Mesendoderm (in vitro differentiated cells): Measurements from ENCODE around the gene IZUMO4. TPM values are rescaled to one million over a fixed set of nuclear protein-coding genes. Genes with fewer than 3 reads are reported as not detected.

ENCODE experiments used
- DNase-seq: peaks from one replicate; pipeline ENCODE4 v3.0.0; 2013
- H2AK5ac ChIP-seq: 2 replicates; pipeline ENCODE4 v1.6.1; 2013; ENCODE audit warnings: low read length, inconsistent platforms
- H2BK120ac ChIP-seq: 2 replicates; pipeline ENCODE4 v1.6.1; 2013; ENCODE audit warnings: low read depth, mild to moderate bottlenecking, low read length, moderate library complexity, mixed read lengths
- H2BK15ac ChIP-seq: replicated peaks from 2 replicates; pipeline ENCODE4 v1.6.1; 2013; ENCODE audit warnings: low read depth, mild to moderate bottlenecking, moderate library complexity
- H2BK5ac ChIP-seq: 2 replicates; pipeline ENCODE4 v1.6.1; 2013; ENCODE audit warnings: low read length, inconsistent platforms
- H3K18ac ChIP-seq: 2 replicates; pipeline ENCODE4 v1.6.1; 2013; ENCODE audit warnings: mild to moderate bottlenecking, low read length, mixed read lengths
- H3K23ac ChIP-seq: one replicate; pipeline ENCODE4 v1.6.1; 2013; ENCODE audit warnings: low read length
- H3K27ac ChIP-seq: 2 replicates; pipeline ENCODE4 v1.5.1; 2013; ENCODE audit warnings: low read depth, mild to moderate bottlenecking, inconsistent platforms, low read length, moderate library complexity
- H3K27me3 ChIP-seq: 2 replicates; pipeline ENCODE4 v1.6.1; 2013; ENCODE audit warnings: low read length, control low read depth, mild to moderate bottlenecking, inconsistent platforms; ENCODE audit not compliant: insufficient read depth, poor library complexity
- H3K36me3 ChIP-seq: 2 replicates; pipeline ENCODE4 v1.6.1; 2013; ENCODE audit warnings: low read length, inconsistent platforms; ENCODE audit not compliant: control insufficient read depth, insufficient read depth
- H3K4ac ChIP-seq: one replicate; pipeline ENCODE4 v1.6.1; 2013; ENCODE audit warnings: low read depth, mild to moderate bottlenecking, low read length, moderate library complexity
- H3K4me1 ChIP-seq: 2 replicates; pipeline ENCODE4 v1.6.1; 2013; ENCODE audit warnings: low read depth, low read length, inconsistent platforms; ENCODE audit not compliant: control insufficient read depth
- H3K4me2 ChIP-seq: 2 replicates; pipeline ENCODE4 v1.6.1; 2013; ENCODE audit warnings: low read length
- H3K4me3 ChIP-seq: 2 replicates; pipeline ENCODE4 v1.5.1; 2013; ENCODE audit warnings: mild to moderate bottlenecking, low read length
- H3K56ac ChIP-seq: one replicate; pipeline ENCODE4 v1.6.1; 2013; ENCODE audit warnings: low read length
- H3K79me1 ChIP-seq: 2 replicates; pipeline ENCODE4 v1.6.1; 2013; ENCODE audit warnings: low read length, inconsistent platforms
- H3K79me2 ChIP-seq: 2 replicates; pipeline ENCODE4 v1.6.1; 2013; ENCODE audit warnings: mild to moderate bottlenecking, low read length; ENCODE audit not compliant: control insufficient read depth, insufficient read depth
- H3K9ac ChIP-seq: 2 replicates; pipeline ENCODE4 v1.6.1; 2013; ENCODE audit warnings: low read length, inconsistent platforms
- H4K5ac ChIP-seq: one replicate; pipeline ENCODE4 v1.6.1; 2013; ENCODE audit warnings: low read length
- H4K8ac ChIP-seq: one replicate; pipeline ENCODE4 v1.6.1; 2013; ENCODE audit warnings: low read depth, mild to moderate bottlenecking, control low read depth, low read length, moderate library complexity
- WGBS: extraction: QIAGEN DNeasy Blood & Tissue Kit; methylation state at CpG from one replicate; pipeline ENCODE4 v1.1.7; 2013; ENCODE audit warnings: low lambda C conversion rate, missing lambda C conversion rate; ENCODE audit not compliant: insufficient coverage; ENCODE audit errors: extremely low coverage; 5-methylcytosine and 5-hydroxymethylcytosine counted together
- polyA plus RNA-seq, 2 experiments: library from polyadenylated mRNA; stranded (reverse); fragments of 200-250 nt; gene quantifications; one replicate each; pipeline ENCODE4 v1.2.3, GENCODE V29; 2013

IZUMO4 gene, protein sequence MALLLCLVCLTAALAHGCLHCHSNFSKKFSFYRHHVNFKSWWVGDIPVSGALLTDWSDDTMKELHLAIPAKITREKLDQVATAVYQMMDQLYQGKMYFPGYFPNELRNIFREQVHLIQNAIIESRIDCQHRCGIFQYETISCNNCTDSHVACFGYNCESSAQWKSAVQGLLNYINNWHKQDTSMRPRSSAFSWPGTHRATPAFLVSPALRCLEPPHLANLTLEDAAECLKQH
- 0.48 TPM for polyA plus RNA-seq (2013, experiment 1 of 2)
- polyA plus RNA-seq (2013, experiment 2 of 2), result 0.36 TPM

DNA sequence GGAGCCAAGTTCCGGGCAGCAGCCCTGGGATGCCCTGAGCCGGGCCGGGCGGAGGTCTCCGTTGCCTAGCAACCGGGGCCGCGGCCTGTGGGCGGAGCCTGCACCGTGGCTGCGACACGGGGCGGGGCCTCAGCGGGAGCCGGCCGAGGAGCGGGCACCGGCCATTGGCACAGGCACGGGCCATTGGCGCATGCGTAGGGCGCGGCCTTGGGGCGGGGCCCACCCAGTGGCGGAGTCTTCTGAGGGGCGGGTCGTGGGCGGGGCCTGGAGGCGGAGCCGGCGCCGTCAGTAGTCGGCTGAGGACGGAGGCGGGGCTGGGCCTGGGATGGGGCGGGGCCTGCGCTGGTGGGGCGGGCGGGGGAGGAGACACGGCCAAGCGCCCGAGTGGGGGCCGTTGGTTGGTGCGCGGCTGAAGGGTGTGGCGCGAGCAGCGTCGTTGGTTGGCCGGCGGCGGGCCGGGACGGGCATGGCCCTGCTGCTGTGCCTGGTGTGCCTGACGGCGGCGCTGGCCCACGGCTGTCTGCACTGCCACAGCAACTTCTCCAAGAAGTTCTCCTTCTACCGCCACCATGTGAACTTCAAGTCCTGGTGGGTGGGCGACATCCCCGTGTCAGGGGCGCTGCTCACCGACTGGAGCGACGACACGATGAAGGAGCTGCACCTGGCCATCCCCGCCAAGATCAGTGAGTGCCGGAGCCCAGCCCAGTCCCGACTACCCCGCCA lies at the start of gene IZUMO4:
TSS of gene IZUMO4 (plus strand) at position 436 of the 723 bp plus-strand sequence. CDS start at position 467, 31 bp downstream.
- Histone ChIP-seq H4K8ac (no peak within 1 kb of the TSS), H2AK5ac (no peak within 1 kb of the TSS), H3K79me2 (no peaks in the 10 kb centered on the region), H3K4me3 (peak within 1 kb of the TSS; percentile 56), H3K4me2 (peak within 1 kb of the TSS; percentile 66), H3K4ac (no peak within 1 kb of the TSS), H4K5ac (no peak within 1 kb of the TSS), H3K27ac (peak within 1 kb of the TSS; percentile 90), H2BK15ac (no peak within 1 kb of the TSS), H3K18ac (no peak within 1 kb of the TSS), H2BK5ac (no peak within 1 kb of the TSS), H3K27me3 (no peaks in the 10 kb centered on the region), H3K79me1 (peaks cover 2% of the 10 kb centered on the region), H3K56ac (peak within 1 kb of the TSS; percentile 85), H2BK120ac (no peak within 1 kb of the TSS), H3K4me1 (no peaks in the 10 kb centered on the region), H3K9ac (peak within 1 kb of the TSS; percentile 66), H3K23ac (no peak within 1 kb of the TSS), H3K36me3 (peaks cover 5% of the 10 kb centered on the region)
- WGBS, result no CpG with 5 or more reads among the region's 70 CpGs
- peak; percentile 97 for DNase-seq

DNA sequence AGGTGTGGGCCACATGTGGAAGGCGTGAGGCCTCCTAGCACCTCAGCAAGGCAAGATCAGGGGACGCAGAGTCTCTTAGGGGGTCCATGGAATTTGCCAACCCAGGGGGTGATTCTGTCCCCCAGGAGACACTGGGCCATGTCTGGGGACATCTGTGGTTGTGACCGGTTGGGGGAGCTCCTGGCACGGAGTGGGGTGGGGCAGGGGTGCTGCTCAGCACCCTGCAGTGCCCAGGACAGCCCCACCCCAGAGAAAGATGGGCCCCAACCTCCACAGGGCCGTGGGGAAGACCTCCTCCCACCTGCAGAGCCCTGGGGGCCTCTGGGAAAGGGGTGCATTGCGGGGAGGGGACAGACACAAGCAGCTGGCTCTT lies 49.7 kb upstream of the IZUMO4 start:
- Histone ChIP-seq H2AK5ac (no peak overlapping the region), H4K8ac (no peak overlapping the region), H2BK120ac (no peak overlapping the region), H3K79me2 (peaks cover 22% of the 10 kb centered on the region), H3K56ac (no peak overlapping the region), H3K4me2 (no peak overlapping the region), H3K4me1 (peaks cover 2% of the 10 kb centered on the region), H3K9ac (no peak overlapping the region), H3K18ac (no peak overlapping the region), H2BK15ac (no peak overlapping the region), H3K23ac (no peak overlapping the region), H3K4ac (no peak overlapping the region), H2BK5ac (no peak overlapping the region), H4K5ac (no peak overlapping the region), H3K36me3 (no peaks in the 10 kb centered on the region), H3K79me1 (peaks cover 19% of the 10 kb centered on the region), H3K27ac (no peak overlapping the region), H3K27me3 (no peaks in the 10 kb centered on the region), H3K4me3 (no peak overlapping the region)
- no CpG with 5 or more reads among the region's 6 CpGs for WGBS
- DNase-seq, result no peak

DNA sequence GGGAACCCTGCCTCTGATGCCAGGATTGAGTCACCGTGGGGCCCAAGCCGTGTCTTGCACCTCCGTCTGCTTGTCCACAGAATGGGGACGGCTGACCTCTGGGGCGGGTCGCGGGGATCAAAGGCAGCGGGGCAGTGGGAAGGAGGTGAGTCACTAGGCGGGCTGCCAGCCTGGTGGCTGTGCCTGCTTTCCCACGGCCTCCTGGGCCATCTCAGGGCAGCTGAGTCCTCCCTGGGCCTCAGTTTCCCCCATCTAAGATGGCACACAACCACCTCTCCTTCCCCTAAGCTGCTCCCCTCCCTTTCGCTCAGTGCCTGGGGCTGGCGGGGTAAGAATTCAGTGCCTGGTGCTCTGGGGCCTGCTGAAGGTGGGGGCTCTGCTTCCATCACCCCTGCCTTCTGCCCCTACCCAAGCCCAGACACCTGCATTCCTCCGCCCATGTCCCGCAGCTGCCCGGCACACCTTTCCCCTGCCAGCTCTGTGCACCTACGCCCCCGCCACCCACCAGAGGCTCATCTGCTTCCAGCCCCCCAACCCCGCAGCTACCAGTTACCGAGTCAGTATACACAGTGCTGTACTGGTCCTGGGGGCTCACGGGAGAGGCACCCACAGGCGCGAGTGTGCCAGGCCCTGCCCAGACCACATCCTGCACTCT lies 49.1 kb upstream of the IZUMO4 start:
- DNase-seq, result no peak
- no peak overlapping the region for H4K5ac ChIP-seq
- no CpG with 5 or more reads among the region's 22 CpGs for WGBS
- no peak overlapping the region for H4K8ac ChIP-seq
- no peak overlapping the region for H3K18ac ChIP-seq
- no peak overlapping the region for H3K56ac ChIP-seq
- no peaks in the 10 kb centered on the region for H3K27me3 ChIP-seq
- peaks cover 19% of the 10 kb centered on the region for H3K79me1 ChIP-seq
- no peak overlapping the region for H2AK5ac ChIP-seq
- H2BK120ac ChIP-seq, result no peak overlapping the region
- peaks cover 22% of the 10 kb centered on the region for H3K79me2 ChIP-seq
- H2BK5ac ChIP-seq, result no peak overlapping the region
- H3K27ac ChIP-seq, result no peak overlapping the region
- no peaks in the 10 kb centered on the region for H3K36me3 ChIP-seq
- H3K4ac ChIP-seq, result no peak overlapping the region
- H3K9ac ChIP-seq, result no peak overlapping the region
- H3K23ac ChIP-seq, result no peak overlapping the region
- H3K4me1 ChIP-seq, result peaks cover 2% of the 10 kb centered on the region
- no peak overlapping the region for H3K4me3 ChIP-seq
- H3K4me2 ChIP-seq, result no peak overlapping the region
- H2BK15ac ChIP-seq, result no peak overlapping the region

DNA sequence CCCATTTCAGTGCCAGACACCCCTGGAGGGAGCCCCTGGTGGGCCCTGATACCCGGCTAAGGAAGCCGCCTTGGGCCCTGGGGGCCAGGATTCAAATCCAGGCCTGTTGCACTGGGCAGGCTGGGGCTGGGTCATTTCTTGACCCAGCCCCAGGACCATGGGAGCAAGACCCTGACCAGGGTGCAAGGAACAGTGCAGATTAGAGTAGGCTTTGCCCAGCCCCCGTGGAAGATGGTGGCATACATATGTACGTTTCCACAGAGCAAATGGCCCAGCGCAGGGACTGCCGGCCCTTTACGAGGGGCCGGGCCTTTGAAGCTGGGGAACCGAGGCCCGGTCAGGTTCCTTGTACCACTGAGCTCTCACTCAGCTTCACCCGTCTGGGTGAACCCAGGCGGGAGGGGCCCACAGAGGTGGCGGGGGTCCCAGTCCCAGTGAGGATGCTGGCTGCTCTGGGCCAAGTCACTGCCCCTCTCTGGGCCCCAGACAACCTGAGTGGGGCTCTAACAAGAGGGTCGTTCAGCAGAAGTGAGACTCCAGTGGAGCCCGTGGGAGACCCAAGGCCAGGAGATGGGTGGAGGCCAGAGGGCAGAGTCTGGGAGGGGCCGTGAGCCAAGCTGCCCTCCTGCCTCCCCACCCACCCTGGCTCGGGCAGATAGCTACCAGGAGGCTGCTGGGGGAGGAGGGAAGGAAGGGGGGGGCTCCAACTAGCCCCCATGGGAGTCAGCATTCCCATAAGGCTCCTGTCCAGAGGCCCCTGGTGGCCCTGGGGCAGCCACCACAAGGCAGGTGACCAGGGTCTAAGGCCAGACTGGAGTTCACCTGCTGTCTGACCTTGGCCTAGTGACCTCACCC lies 48.4 kb upstream of the IZUMO4 start:
- H3K36me3 ChIP-seq, result no peaks in the 10 kb centered on the region
- no peak overlapping the region for H3K4me2 ChIP-seq
- no CpG with 5 or more reads among the region's 17 CpGs for WGBS
- H3K4me3 ChIP-seq, result no peak overlapping the region
- peaks cover 22% of the 10 kb centered on the region for H3K79me2 ChIP-seq
- no peak overlapping the region for H3K4ac ChIP-seq
- no peak overlapping the region for H3K56ac ChIP-seq
- no peak overlapping the region for H3K18ac ChIP-seq
- H2BK15ac ChIP-seq, result no peak overlapping the region
- no peak for DNase-seq
- no peak overlapping the region for H4K8ac ChIP-seq
- H2AK5ac ChIP-seq, result no peak overlapping the region
- H2BK120ac ChIP-seq, result no peak overlapping the region
- peaks cover 19% of the 10 kb centered on the region for H3K79me1 ChIP-seq
- H3K4me1 ChIP-seq, result peaks cover 2% of the 10 kb centered on the region
- H3K27ac ChIP-seq, result no peak overlapping the region
- no peaks in the 10 kb centered on the region for H3K27me3 ChIP-seq
- H2BK5ac ChIP-seq, result no peak overlapping the region
- no peak overlapping the region for H4K5ac ChIP-seq
- no peak overlapping the region for H3K9ac ChIP-seq
- H3K23ac ChIP-seq, result no peak overlapping the region

DNA sequence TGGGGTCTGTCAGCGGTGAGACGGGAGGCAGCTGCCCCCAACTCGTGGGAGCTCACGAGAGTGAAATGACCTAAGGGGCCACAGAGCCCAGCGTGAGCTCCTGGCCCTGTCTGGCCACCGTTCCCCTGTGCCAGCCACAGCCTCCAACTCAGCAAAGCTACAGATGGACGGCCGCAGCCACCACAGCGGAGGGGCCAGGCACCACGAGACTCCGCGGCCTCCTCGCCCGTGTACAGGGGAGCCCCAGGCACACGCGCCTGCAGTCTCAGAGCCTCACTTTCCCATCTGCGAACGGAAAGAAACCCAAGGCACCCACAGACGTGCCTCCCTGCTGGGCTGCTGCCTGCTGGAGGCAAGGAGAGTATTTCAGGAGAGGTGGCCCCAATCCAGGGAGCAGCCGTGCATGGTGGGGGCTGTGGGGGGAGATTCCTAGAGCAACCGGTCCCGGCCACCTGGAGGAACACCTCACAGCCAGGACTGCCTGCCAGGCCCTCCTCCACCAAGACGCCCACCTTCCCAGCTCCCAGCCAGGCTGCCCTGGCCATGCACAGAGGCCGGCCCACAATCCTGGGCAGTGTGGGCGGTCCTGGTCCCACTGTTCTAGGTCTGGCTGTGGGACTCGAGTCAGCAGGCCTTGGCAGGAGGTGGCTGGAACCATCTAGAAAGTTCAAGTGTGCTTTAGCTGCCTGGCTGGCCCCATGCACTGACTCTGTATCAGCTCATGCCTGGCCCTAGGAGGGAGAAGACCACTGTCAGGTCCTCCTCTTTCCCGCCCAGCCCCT lies 47.6 kb upstream of the IZUMO4 start:
- Histone ChIP-seq H3K79me1 (peaks cover 19% of the 10 kb centered on the region), H2BK5ac (no peak overlapping the region), H3K27ac (no peak overlapping the region), H4K5ac (no peak overlapping the region), H3K9ac (peak overlapping the region; percentile 90), H4K8ac (no peak overlapping the region), H3K56ac (peak overlapping the region; percentile 88), H3K18ac (no peak overlapping the region), H2BK15ac (no peak overlapping the region), H2BK120ac (no peak overlapping the region), H3K4me1 (peaks cover 2% of the 10 kb centered on the region), H3K79me2 (peaks cover 22% of the 10 kb centered on the region), H3K36me3 (no peaks in the 10 kb centered on the region), H2AK5ac (no peak overlapping the region), H3K4ac (no peak overlapping the region), H3K4me3 (no peak overlapping the region), H3K27me3 (no peaks in the 10 kb centered on the region), H3K4me2 (peak overlapping the region; percentile 11), H3K23ac (peak overlapping the region; percentile 45)
- DNase-seq, result no peak
- WGBS, result no CpG with 5 or more reads among the region's 27 CpGs
